G401.6 (cell line): ENCODE results near the gene ZCCHC24.

Source experiments
- FAIRE-seq: peaks from 2 replicates; lab custom pipeline; 2012; peaks lifted over from hg19 to GRCh38; lab: Jason Lieb, UNC

Gene ZCCHC24

GRCh38 chr10:79383974-79384606 lies 61.3 kb downstream of the ZCCHC24 start:
- FAIRE-seq = no peak

- no peak for FAIRE-seq
Measured at GRCh38 chr10:79382491-79382941, 62.9 kb downstream of the ZCCHC24 start.

DNA sequence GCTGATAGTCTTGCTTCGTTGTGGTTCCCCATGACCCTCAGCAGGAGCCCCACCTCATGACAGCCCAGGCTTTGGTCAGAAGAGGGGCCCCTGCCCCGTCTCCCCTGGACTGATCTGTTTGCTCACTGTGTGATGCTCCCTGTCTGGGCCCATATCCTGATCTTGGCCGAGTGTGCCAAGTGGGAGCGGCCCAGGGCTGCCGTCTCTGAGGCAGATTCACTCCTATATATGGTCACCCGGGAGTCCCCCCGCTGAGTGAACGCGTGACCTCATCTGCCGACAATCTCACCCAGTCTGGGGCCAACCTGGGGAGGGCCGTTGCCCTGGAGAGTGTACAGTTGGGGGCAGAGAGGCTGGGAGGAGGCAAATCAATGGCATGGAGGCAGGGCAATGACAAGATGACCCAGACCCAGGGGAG lies 63.6 kb downstream of the ZCCHC24 start:
- FAIRE-seq = no peak

DNA sequence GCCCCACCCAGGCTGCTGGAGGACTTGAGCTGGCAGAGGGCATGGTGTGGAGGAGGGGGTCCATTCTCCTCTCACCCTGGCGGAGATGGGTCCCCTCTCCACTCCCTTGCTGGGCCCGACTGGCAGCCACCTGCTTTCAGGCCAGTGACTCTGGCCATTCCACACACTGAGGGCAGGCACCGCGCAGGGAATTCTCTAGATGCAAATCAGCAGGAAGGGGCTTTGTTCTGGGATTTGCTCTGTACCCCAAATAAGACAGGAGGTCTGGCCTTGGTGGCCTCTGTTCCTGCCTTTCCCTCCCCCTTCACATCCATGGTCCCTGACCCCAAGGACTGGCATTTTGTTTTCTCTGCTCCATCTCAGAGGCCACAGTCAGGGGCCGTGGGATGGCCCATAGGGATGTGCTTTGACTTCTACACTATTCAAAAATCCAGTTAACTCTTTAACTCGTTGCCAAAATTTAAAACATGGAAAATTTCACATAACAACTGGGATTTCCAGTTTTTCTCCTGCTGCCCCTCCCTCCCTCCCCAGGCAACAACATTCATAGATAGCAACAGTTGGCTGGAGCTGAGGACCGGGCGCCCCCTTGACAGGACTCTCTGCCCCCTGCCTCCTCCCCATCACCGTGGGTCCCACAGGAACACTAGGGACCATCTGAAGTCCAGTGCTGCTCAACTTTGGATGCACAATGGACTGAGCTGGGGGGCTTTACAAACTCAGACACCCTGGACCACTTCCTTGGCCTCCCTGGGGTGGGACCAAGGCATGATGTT lies 64.3 kb downstream of the ZCCHC24 start:
- FAIRE-seq = no peak

DNA sequence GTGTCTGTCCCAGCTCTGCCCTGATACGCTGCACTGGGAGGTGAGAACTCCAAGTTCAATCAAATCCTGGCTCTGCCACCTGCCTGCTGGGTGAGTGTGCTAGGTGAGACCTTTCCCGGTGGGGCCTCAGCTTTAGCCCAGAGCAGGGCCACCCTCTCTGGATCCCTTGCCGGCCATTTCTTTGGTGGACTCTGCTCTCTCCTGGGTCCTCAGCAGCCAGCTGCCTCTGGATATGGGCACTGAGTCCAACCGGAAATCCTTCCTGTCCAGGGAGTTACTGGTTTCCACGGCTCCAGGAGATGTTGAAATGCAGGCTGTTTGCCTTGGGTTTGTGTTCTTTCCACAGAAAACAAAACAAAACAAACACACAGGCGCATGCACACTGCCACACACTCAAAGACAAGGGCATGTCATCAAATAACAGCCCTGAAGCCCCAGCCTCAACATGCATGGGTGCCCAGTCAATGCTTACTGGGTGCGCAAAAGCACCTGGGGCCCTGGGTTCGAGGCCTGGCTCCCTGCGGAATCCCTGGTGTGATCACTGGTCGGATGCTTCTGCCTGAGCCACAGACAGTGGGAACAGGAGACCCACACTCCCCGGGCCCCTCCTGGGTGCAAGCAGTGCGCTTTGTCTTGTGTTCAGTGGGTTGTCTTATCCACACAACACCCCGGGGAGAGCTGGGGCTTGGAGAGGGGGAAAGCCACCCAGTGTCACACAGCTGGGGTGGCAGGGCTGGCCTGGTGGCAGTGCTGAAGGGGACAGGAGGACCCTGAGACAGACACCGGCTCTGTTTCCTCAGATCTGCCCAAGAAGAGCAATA lies 65.1 kb downstream of the ZCCHC24 start:
- FAIRE-seq = no peak

- FAIRE-seq = no peak
Measured at GRCh38 chr10:79379512-79380124, 65.8 kb downstream of the ZCCHC24 start.

DNA sequence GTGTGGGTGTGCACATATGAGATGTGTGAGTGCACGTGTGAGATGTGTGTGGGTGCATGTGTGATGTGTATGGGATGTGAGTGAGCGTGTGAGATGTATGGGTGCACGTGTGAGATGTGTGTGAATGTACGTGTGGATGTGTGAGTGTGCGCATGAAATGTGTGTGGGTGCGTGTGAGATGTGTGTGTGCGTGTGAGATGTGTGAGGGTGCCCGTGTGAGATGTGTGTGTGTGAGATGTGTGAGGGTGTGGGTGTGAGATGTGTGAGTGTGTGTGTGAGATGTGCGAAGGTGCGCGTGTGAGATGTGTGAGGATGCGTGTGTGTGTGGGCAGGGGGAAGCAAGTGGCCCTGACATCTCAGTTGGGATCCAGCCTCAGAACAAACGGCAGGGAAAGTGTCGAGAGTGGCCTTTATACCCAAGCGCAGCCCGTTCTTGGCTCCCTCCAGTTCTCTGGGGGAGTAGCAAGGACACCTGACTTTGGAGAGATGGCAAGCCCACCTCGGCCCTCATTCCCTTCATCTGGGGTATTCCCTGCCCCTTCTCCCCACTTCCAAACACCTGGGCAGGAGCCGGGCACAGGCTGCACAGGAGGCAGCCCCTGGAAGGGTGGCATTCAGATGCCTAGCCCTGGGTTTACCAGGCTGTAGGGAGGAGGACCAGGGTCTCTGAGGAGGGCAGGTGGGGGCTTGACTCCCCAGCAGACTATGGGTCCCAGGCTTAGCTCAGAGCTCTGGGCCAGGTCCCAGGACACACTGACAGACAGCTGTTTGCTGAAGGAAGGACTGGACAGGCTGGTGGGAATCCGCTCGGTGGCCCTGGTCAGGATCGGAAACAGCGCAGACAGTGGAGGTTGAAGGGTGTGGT lies 66.5 kb downstream of the ZCCHC24 start:
- no peak for FAIRE-seq

DNA sequence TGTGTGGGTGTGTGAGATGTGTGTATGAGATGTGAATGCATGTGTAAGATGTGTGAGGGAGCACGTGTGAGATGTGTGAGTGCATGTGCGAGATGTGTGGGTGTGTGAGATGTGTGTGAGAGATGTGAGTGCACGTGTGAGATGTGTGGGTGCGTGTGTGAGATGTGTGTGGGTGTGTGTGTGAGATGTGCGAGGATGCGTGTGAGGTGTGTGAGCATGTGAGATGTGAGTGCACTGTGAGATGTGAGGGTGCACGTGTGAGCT lies 67.1 kb downstream of the ZCCHC24 start:
- no peak for FAIRE-seq

DNA sequence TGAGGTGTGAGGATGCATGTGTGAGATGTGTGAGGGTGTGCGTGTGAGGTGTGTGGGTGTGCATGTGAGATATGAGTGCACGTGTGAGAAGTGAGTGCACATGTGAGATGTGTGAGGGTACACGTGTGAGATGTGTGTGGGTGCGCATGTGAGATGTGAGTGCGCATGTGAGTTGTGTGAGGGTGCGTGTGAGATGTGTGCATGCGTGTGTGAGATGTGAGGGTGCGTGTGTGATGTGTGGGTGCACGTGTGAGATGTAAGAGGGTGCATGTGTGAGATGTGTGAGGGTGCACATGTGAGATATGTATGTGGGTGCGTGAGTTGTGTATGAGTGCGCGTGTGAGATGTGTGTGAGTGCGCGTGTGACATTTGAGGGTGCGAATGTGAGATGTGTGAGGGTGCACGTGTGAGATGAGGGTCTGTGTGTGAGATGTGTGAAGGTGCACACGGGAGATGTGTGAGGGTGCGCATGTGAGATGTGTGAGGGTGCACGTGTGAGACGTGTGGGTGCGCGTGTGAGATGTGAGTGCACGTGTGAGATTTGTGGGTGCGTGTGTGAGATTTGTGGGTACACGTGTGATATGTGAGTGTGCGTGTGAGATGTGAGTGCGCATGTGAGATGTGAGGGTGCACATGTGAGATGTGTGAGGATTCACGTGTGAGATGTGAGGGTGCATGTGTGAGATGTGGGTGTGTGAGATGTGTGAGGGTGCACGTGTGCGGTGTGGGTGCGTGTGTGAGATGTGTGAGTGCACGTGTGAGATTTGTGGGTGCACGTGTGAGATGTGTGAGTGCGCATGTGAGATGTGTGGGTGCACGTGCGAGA lies 67.7 kb downstream of the ZCCHC24 start:
- no peak for FAIRE-seq

- no peak for FAIRE-seq
Measured at GRCh38 chr10:79376751-79377556, 68.5 kb downstream of the ZCCHC24 start.

- FAIRE-seq = no peak
Measured at GRCh38 chr10:79376078-79376628, 69.3 kb downstream of the ZCCHC24 start.

DNA sequence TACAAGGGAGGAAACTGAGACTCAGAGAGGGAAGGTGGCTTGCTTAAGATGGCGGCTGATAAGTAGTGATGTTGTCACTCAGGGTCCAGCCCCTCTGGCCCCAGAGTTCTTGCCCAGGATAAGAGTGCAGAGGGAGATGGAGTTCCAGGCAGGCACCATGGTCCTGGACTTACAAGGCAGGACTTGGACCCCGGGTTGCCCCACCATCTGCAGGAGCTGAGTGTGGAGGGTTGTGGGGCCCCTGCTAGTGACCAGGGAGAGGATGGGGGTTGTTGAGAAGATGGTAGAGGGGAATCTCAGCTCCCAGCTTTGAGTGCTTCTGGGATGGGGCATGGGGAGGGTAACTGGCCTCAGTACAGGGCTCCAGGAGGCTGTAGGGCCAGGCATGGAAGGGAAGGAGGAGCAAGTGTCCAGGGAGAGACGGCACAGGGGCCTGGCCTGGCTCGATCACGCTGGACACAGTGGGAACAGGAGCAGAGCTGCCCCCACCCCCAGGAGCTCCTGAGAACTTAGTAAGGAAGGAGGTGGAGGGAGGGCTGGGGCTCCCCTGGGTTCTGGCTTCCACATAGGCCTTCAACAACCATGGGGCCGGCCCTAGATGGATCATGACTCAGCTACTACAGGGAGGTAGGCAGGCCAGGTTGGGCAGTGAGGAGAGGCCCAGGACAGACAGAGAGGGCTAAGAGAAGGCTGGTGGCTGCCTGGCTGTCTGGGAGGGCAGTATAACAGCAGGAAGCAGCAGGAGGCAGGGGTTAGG lies 69.9 kb downstream of the ZCCHC24 start:
- FAIRE-seq = no peak

DNA sequence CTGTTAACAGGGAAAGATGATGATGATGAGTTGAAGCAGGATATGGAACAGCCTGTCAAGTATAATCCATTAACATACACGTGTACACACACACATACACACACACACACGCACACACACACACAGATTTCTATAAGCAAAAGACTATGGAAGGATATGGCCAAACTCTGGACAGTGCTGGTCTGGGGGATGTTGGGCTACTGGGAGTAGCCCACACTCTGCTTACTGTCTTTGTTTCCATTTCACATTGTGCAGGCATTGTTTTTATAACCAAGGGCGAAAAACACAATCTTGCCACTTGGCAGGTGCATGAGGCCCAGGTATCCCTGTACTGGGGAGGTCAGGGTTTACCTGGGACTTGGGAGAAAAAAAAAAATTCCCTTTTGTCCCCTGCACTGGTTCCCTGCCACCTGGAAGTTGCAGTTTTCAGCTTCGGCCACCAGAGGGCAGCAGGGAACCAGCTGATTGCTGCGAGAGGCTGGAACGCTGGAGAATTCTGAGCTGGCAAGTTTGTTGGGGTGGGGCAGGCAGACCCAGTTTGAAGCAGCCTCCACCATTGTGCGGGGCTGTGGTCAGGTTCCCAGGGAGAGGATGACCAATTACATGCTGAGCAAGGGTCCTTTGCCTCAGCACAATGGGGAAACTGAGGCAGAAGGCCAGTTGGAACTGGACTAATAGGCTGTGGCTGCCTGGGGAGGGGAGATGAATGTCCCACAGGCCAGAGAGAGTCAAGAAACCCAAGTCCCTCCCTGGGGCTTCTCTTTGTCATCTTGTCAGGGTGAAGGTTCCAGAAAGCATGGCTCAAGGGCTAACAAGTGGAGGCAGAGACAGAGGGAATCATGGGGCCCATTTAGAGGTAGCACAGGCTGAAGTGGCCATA lies 70.9 kb downstream of the ZCCHC24 start:
- FAIRE-seq = peak; percentile 25

DNA sequence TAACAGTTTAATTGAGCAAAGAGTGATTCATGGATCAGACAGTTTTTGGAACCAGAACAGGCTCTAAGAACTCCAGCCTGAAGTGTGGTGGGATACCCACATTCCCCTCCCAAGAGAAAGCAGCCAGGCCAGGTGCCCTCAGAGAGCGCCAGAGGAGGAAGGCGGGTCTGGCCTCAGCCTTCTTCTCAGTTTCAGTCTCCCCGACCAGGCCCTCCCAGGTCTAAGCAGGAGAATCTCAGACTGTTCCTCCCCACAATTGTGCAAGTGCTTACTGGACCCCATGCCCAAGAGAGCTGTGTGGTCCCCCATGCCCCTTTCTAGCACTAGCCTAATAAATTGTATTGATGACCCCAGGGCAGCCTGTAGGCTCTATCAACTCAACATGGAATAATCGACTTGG lies 72.6 kb downstream of the ZCCHC24 start:
- FAIRE-seq = no peak

- FAIRE-seq = no peak
Measured at GRCh38 chr10:79367426-79368189, 77.8 kb downstream of the ZCCHC24 start.

- FAIRE-seq = no peak
Measured at GRCh38 chr10:79361726-79362397, 83.6 kb downstream of the ZCCHC24 start.
